ENCODE measurements around the gene PPP1R27. TPM values are rescaled to one million over a fixed set of nuclear protein-coding genes. Genes with fewer than 3 reads are reported as not detected.
A peak's percentile ranks its signal among the peaks of the same experiment; 100 is the strongest.

Gene PPP1R27
- total RNA-seq, 1 donor from 2014 or later = not detected

- Mint-ChIP-seq H3K36me3 (ENCODE audit: low read depth, unreplicated experiment) (peaks cover 11% of the 10 kb centered on the region), H3K27me3 (ENCODE audit: low read depth, unreplicated experiment) (no peaks in the 10 kb centered on the region), H3K4me1 (ENCODE audit: low read depth, unreplicated experiment) (peaks cover 33% of the 10 kb centered on the region), H3K9me3 (ENCODE audit: unreplicated experiment) (no peaks in the 10 kb centered on the region), H3K4me3 (ENCODE audit: unreplicated experiment) (peak overlapping the region; percentile 93), H3K27ac (ENCODE audit: unreplicated experiment) (peak overlapping the region; percentile 99)
- peak overlapping the region; percentile 63 for H2AFZ ChIP-seq (ENCODE audit: low read depth, low read length)
- peak overlapping the region; percentile 94 for H3K4me3 ChIP-seq (ENCODE audit: insufficient read depth, low read depth, low read length)
- no peaks in the 10 kb centered on the region for H3K27me3 ChIP-seq (ENCODE audit: insufficient read depth, low read length)
- peak; percentile 81 for FAIRE-seq
- peaks cover 31% of the 10 kb centered on the region for H3K4me1 ChIP-seq (ENCODE audit: insufficient read depth, low read length)
- TF ChIP-seq CTCF (IDR thresholded peaks at IDR 0.05; ENCODE audit: insufficient read depth, low read depth, low read length) = no peak
- TF ChIP-seq EZH2 (IDR thresholded peaks at IDR 0.05; ENCODE audit: insufficient read depth, low read length) = peak; percentile 100
- H4K20me1 ChIP-seq (ENCODE audit: insufficient read depth, low read length) = peaks cover 66% of the 10 kb centered on the region
- H3K79me2 ChIP-seq (ENCODE audit: insufficient read depth, low read length) = peaks cover 88% of the 10 kb centered on the region
- H3K27ac ChIP-seq (ENCODE audit: low read depth, low read length) = peak overlapping the region; percentile 97
- DNase-seq (ENCODE audit: low read depth) = peak; percentile 100
- H3K36me3 ChIP-seq (ENCODE audit: insufficient read depth, low read length) = peaks cover 13% of the 10 kb centered on the region
- H3K9ac ChIP-seq (ENCODE audit: low read length) = peak overlapping the region; percentile 97
- H3K4me2 ChIP-seq (ENCODE audit: low read length) = peak overlapping the region; percentile 96
- no peaks in the 10 kb centered on the region for H3K9me3 ChIP-seq (ENCODE audit: insufficient read depth, low read depth, low read length)
Measured at GRCh38 chr17:81860756-81861568, 26.1 kb upstream of the PPP1R27 start.

GRCh38 chr17:81859906-81860755 lies 25.3 kb upstream of the PPP1R27 start, which contains the start of gene P4HB:
P4HB (minus strand) TSS chr17:81860535; CDS start chr17:81860471, 64 bp downstream.
- no peaks in the 10 kb centered on the region for H3K27me3 ChIP-seq (ENCODE audit: insufficient read depth, low read length)
- H3K36me3 Mint-ChIP-seq (ENCODE audit: low read depth, unreplicated experiment) = peaks cover 14% of the 10 kb centered on the region
- H3K27ac ChIP-seq (ENCODE audit: low read depth, low read length) = peak within 1 kb of the TSS; percentile 97
- H3K4me3 ChIP-seq (ENCODE audit: insufficient read depth, low read depth, low read length) = peak within 1 kb of the TSS; percentile 97
- peaks cover 30% of the 10 kb centered on the region for H3K4me1 ChIP-seq (ENCODE audit: insufficient read depth, low read length)
- peak within 1 kb of the TSS; percentile 96 for H3K4me2 ChIP-seq (ENCODE audit: low read length)
- TF ChIP-seq EZH2 (IDR thresholded peaks at IDR 0.05; ENCODE audit: insufficient read depth, low read length) = no peak
- TF ChIP-seq CTCF (IDR thresholded peaks at IDR 0.05; ENCODE audit: insufficient read depth, low read depth, low read length) = no peak
- no peak for FAIRE-seq
- peak within 1 kb of the TSS; percentile 63 for H2AFZ ChIP-seq (ENCODE audit: low read depth, low read length)
- peaks cover 66% of the 10 kb centered on the region for H4K20me1 ChIP-seq (ENCODE audit: insufficient read depth, low read length)
- no peaks in the 10 kb centered on the region for H3K9me3 ChIP-seq (ENCODE audit: insufficient read depth, low read depth, low read length)
- H3K4me1 Mint-ChIP-seq (ENCODE audit: low read depth, unreplicated experiment) = peaks cover 31% of the 10 kb centered on the region
- no peak for DNase-seq (ENCODE audit: low read depth)
- no peaks in the 10 kb centered on the region for H3K27me3 Mint-ChIP-seq (ENCODE audit: low read depth, unreplicated experiment)
- peak within 1 kb of the TSS; percentile 93 for H3K4me3 Mint-ChIP-seq (ENCODE audit: unreplicated experiment)
- H3K36me3 ChIP-seq (ENCODE audit: insufficient read depth, low read length) = peaks cover 13% of the 10 kb centered on the region
- no peaks in the 10 kb centered on the region for H3K9me3 Mint-ChIP-seq (ENCODE audit: unreplicated experiment)
- peak within 1 kb of the TSS; percentile 99 for H3K27ac Mint-ChIP-seq (ENCODE audit: unreplicated experiment)
- peaks cover 88% of the 10 kb centered on the region for H3K79me2 ChIP-seq (ENCODE audit: insufficient read depth, low read length)
- H3K9ac ChIP-seq (ENCODE audit: low read length) = peak within 1 kb of the TSS; percentile 97
